Right lobe of liver (tissue), 6 donors: ENCODE measurements around the gene DUSP15. TPM values are rescaled to one million over a fixed set of nuclear protein-coding genes. Genes with fewer than 3 reads are reported as not detected.

ENCODE experiments used
- ATAC-seq, 4 donors: fragments of 200-7000 bp; cut with Tn5 transposase; one replicate each; pipeline ENCODE4 v1.9.1; 2020; ENCODE audit warnings: mild to moderate bottlenecking in 4 of 4, moderate library complexity in 4 of 4
- DNase-seq, 3 donors: peaks; one replicate each; pipeline ENCODE4 v3.0.0-alpha.2; 2020
- H3K27ac ChIP-seq, 3 donors: fragments of 200-600 bp; one replicate each; pipeline ENCODE4 v1.8.0; 2022
- H3K27me3 ChIP-seq, 2 donors: fragments of 200-600 bp; one replicate each; pipeline ENCODE4 v1.8.0; 2022
- H3K36me3 ChIP-seq, 4 donors: fragments of 200-600 bp; sonication (generic) in 1 of 4; one replicate each; pipeline versions ENCODE4 v1.5.1 to v1.8.0; 2017 to 2022; ENCODE audit warnings: control low read depth in 1 of 4
- H3K4me1 ChIP-seq, 4 donors: fragments of 200-600 bp; sonication (generic) in 1 of 4; one replicate each; pipeline versions ENCODE4 v1.5.1 to v1.8.0; 2017 to 2022; ENCODE audit warnings: control low read depth in 1 of 4
- H3K4me3 ChIP-seq, 3 donors: fragments of 200-600 bp; one replicate each; pipeline ENCODE4 v1.8.0; 2022
- H3K9me3 ChIP-seq, 4 donors: fragments of 200-600 bp; sonication (generic) in 1 of 4; one replicate each; pipeline versions ENCODE4 v1.5.1 to v1.8.0; 2017 to 2022; ENCODE audit warnings: control low read depth in 1 of 4
- POLR2A ChIP-seq: fragments of 450-650 bp; IDR thresholded peaks from one replicate; pipeline ENCODE4 v1.6.1; 2017; ENCODE audit warnings: antibody characterized with exemption, mild to moderate bottlenecking
- WGBS: methylation state at CpG from one replicate; pipeline ENCODE4 v1.1.6; 2018; ENCODE audit warnings: low coverage, low lambda C conversion rate; ENCODE audit not compliant: insufficient coverage; ENCODE audit errors: missing lambda C conversion rate; 5-methylcytosine and 5-hydroxymethylcytosine counted together
- intact Hi-C, 2 donors: fragments of 100-400 bp; cut with DNase I; formaldehyde crosslinking; loops; one replicate each; pipeline versions ENCODE4 v1.11.2 to v1.14.1; 2022
- total RNA-seq, 6 experiments: library from RNA; depleted of rRNA in 2 of 6; stranded (reverse); fragments of >200 nt in 2 of 6; fragmentation: NEBNext Ultra II Directional in 3 of 6; extraction: Animal tissue kit (Norgen Biotek cat#: 25700) in 3 of 6; gene quantifications; one replicate each; pipeline versions ENCODE4 v1.1.0 to v1.2.4, GENCODE V29; 2016 to 2023
- TF ChIP-seq, protein P1 (sequence below), 4 donors: fragments of 200-600 bp in 3 of 4; fragments of 450-650 bp in 1 of 4; IDR thresholded peaks; one replicate each; pipeline versions ENCODE4 v1.5.1 to v1.8.0; 2016 to 2022; ENCODE audit warnings: antibody characterized with exemption in 4 of 4, mild to moderate bottlenecking in 2 of 4
- donor health status: DM: no; HTN: yes; CAD: no.
- donor health status: DM: no; HTN: no; CAD: no.
- donor health status: DM: no; HTN: no; CAD: no.
- donor health status: DM: no; HTN: yes; CAD: no.
- donor health status: DM: no; HTN: yes; CAD: no.

DUSP15 gene
- total RNA-seq, 6 experiments from 2014 or later = 0.22 to 1.1 (median 0.42) TPM; not detected in 3

DNA sequence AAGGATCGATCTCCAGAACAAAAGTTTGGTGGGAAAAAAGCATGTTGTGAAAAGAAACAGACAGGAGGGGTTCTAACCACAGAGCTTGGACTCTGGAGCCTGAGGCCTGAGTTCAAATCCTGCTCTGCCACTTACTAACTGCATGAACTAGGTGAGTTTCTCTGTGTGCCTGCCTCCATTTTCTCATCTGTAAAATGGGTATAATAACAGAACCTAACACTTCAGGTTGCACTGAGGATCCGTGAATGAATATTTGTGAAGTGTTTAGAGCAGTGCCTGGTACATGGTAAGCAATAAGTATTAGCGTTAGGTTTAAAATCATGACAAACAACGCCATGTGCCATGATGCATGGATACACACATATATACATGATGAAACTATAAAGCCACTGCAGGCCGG lies 36.7 kb upstream of the DUSP15 start:
- intact Hi-C loops = no loop called here
- no peak for TF ChIP-seq POLR2A
- TF ChIP-seq, protein P1, sequence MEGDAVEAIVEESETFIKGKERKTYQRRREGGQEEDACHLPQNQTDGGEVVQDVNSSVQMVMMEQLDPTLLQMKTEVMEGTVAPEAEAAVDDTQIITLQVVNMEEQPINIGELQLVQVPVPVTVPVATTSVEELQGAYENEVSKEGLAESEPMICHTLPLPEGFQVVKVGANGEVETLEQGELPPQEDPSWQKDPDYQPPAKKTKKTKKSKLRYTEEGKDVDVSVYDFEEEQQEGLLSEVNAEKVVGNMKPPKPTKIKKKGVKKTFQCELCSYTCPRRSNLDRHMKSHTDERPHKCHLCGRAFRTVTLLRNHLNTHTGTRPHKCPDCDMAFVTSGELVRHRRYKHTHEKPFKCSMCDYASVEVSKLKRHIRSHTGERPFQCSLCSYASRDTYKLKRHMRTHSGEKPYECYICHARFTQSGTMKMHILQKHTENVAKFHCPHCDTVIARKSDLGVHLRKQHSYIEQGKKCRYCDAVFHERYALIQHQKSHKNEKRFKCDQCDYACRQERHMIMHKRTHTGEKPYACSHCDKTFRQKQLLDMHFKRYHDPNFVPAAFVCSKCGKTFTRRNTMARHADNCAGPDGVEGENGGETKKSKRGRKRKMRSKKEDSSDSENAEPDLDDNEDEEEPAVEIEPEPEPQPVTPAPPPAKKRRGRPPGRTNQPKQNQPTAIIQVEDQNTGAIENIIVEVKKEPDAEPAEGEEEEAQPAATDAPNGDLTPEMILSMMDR (IDR thresholded peaks at IDR 0.05) = no peak
- DNase-seq (no peak), ATAC-seq (no peak)
- no peaks in the 10 kb centered on the region for H3K36me3 ChIP-seq
- no peaks in the 10 kb centered on the region for H3K27me3 ChIP-seq
- no peaks in the 10 kb centered on the region for H3K4me1 ChIP-seq
- WGBS = 90% methylated on average over 5 of the region's 5 CpGs
- H3K27ac ChIP-seq = no peak overlapping the region
- no peak overlapping the region for H3K4me3 ChIP-seq
- H3K9me3 ChIP-seq = no peaks in the 10 kb centered on the region

DNA sequence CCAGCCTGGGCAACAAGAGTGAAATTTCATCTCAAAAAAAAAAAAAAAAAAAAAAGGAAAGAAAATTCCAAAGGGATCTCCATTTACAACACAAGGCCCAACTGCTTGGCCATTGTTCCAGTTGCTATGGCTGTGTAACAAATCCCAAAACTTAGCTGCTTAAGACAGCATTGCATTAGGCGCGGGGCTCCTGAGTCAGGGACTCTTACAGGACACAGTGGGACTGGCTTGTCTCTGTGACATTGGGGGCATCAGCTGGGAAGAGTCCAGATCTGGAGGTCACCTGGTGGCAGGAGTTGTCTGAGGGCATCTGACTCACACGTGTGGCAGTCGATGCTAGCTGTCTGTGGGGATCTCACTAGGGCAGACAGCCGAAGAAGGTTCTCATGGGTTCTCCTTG lies 35.7 kb upstream of the DUSP15 start:
- WGBS = 100% methylated on average over 2 of the region's 5 CpGs
- DNase-seq = no peak

DNA sequence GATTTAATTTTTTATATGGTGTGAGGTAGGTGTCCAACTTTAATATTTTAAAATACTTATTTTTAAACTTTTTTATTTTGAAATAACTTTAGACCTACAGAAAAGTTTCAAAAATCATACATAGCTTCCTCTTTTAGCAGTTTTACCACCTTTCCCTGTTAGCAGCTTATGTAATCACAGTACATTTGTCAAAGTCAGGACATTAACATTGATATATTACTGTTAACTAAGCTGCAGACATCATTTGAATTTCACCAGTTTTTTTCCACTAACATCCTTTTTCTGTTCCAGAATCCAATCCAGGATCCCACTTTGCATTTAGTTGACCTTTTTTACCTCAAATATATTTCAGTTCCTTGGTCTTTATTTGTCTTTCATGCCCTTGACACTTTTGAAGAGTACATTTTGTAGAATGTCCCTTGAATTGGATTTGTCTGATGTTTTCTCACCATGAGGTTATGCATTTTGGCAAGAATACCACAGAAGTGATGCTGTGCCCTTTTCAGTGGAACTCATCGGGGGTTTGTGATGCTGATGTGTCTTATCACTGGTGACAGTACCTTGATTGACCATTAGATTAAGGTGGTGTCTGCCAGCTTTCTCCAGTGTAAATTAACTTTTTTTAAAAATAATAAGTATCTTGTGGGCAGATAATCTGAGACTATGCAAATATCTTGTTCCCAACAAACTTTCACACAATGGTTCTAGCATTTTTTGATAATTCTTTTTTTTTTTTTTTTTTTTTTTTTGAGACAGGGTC lies 33.5 kb upstream of the DUSP15 start:
- ATAC-seq = no peak
- 11% methylated on average over 1 of the region's 1 CpG for WGBS
- Histone ChIP-seq H3K27me3 (no peaks in the 10 kb centered on the region), H3K9me3 (no peaks in the 10 kb centered on the region), H3K27ac (no peak overlapping the region), H3K4me1 (no peaks in the 10 kb centered on the region), H3K36me3 (no peaks in the 10 kb centered on the region), H3K4me3 (no peak overlapping the region)
- no peak for TF ChIP-seq POLR2A
- TF ChIP-seq, protein P1 (IDR thresholded peaks at IDR 0.05) = no peak
- DNase-seq = no peak
- intact Hi-C loops = no loop called here

More for the DNA sequence above, 35.7 kb upstream of the DUSP15 start:
- Histone ChIP-seq H3K27ac (no peak overlapping the region), H3K36me3 (no peaks in the 10 kb centered on the region), H3K9me3 (no peaks in the 10 kb centered on the region), H3K4me3 (no peak overlapping the region), H3K4me1 (no peaks in the 10 kb centered on the region), H3K27me3 (no peaks in the 10 kb centered on the region)
- intact Hi-C loops = no loop called here
- ATAC-seq = no peak
- TF ChIP-seq, protein P1 (IDR thresholded peaks at IDR 0.05) = no peak
- TF ChIP-seq POLR2A = no peak

DNA sequence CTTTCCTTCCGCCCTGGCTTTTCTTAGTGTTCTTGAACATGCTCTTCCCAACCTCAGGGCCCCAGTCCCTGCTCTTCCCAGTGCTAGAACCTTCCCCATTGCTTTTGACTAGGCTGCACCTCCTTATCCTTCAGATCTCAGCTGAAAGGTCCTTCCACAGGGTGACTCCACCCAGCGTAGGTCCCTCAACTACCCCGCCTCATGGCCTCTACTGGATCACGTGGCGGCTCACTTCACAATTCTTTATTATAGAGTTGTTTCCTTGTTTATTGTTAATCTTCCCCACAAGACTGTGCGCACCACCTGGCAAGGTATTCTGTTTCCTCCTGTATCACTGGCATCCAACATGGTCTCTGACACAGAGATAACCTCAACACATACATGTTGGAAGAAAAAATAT lies 31.3 kb upstream of the DUSP15 start:
- TF ChIP-seq POLR2A = no peak
- TF ChIP-seq, protein P1 (IDR thresholded peaks at IDR 0.05) = no peak
- no peak for ATAC-seq
- WGBS = 76% methylated on average over 6 of the region's 6 CpGs

More for the DNA sequence above, 31.3 kb upstream of the DUSP15 start:
- no peaks in the 10 kb centered on the region for H3K9me3 ChIP-seq
- DNase-seq = no peak
- H3K27ac ChIP-seq = no peak overlapping the region
- no peaks in the 10 kb centered on the region for H3K36me3 ChIP-seq
- intact Hi-C loops = no loop called here
- H3K4me3 ChIP-seq = no peak overlapping the region
- H3K27me3 ChIP-seq = no peaks in the 10 kb centered on the region
- H3K4me1 ChIP-seq = no peaks in the 10 kb centered on the region
